DND-41 (cell line): ENCODE results near the gene TUBGCP3.

ENCODE experiments used
- ATAC-seq: fragments of 200-7000 bp; cut with Tn5 transposase; 3 replicates; pipeline ENCODE4 v1.9.1; 2021; ENCODE audit warnings: low read depth; ENCODE audit not compliant: insufficient read depth
- DNase-seq: peaks from one replicate; pipeline ENCODE4 v3.0.0-alpha.2; 2020
- H2AFZ ChIP-seq: 2 replicates; pipeline ENCODE4 v1.6.0; 2012; ENCODE audit warnings: low read depth, low read length
- H3K27ac ChIP-seq: 2 replicates; pipeline ENCODE4 v1.5.1; 2012; ENCODE audit warnings: low read length, inconsistent platforms
- H3K27me3 ChIP-seq: fragments of 200-600 bp; sonication (generic); 2 replicates; pipeline ENCODE4 v1.6.0; 2012; ENCODE audit warnings: low read length, mild to moderate bottlenecking, inconsistent platforms; ENCODE audit not compliant: insufficient read depth, poor library complexity
- H3K36me3 ChIP-seq: 2 replicates; pipeline ENCODE4 v1.5.1; 2012; ENCODE audit warnings: low read length, inconsistent platforms; ENCODE audit not compliant: insufficient read depth
- H3K4me1 ChIP-seq: 2 replicates; pipeline ENCODE4 v1.5.1; 2012; ENCODE audit warnings: mild to moderate bottlenecking, low read length; ENCODE audit not compliant: insufficient read depth
- H3K4me2 ChIP-seq: 2 replicates; pipeline ENCODE4 v1.6.0; 2012; ENCODE audit warnings: mild to moderate bottlenecking, moderate library complexity, low read length, inconsistent platforms; ENCODE audit not compliant: insufficient read depth
- H3K4me3 ChIP-seq, 2 experiments: fragments of 200-600 bp in 1 of 2; shearing (Covaris generic) in 1 of 2; 2 replicates each; pipeline ENCODE4 v1.5.1; 2012 to 2016; ENCODE audit warnings: inconsistent platforms in 2 of 2, low read length in 2 of 2, mild to moderate bottlenecking in 2 of 2, low read depth in 1 of 2, moderate library complexity in 1 of 2
- H3K79me2 ChIP-seq: 2 replicates; pipeline ENCODE4 v1.6.0; 2012; ENCODE audit warnings: low read length, inconsistent platforms; ENCODE audit not compliant: insufficient read depth
- H3K9ac ChIP-seq: 2 replicates; pipeline ENCODE4 v1.6.0; 2012; ENCODE audit warnings: low read depth, mild to moderate bottlenecking, inconsistent platforms, low read length, moderate library complexity
- H3K9me3 ChIP-seq: 2 replicates; pipeline ENCODE4 v1.5.1; 2012; ENCODE audit warnings: low read length, moderate library complexity, mild to moderate bottlenecking, inconsistent platforms; ENCODE audit not compliant: insufficient read depth, severe bottlenecking
- H4K20me1 ChIP-seq: 2 replicates; pipeline ENCODE4 v1.6.0; 2012; ENCODE audit warnings: low read length; ENCODE audit not compliant: insufficient read depth
- CTCF ChIP-seq: IDR thresholded peaks from 2 replicates; pipeline ENCODE4 v1.5.1; 2012; ENCODE audit warnings: borderline replicate concordance, low read length, moderate library complexity, mild to moderate bottlenecking; ENCODE audit not compliant: poor library complexity, severe bottlenecking; ENCODE audit errors: extremely low read depth
- EZH2 ChIP-seq: IDR thresholded peaks from 3 replicates; pipeline ENCODE4 v1.6.1; 2012; ENCODE audit warnings: borderline replicate concordance, low read depth, mild to moderate bottlenecking, moderate library complexity, low read length, inconsistent platforms; ENCODE audit not compliant: severe bottlenecking

Gene TUBGCP3

GRCh38 chr13:112603641-112604225, 15.8 kb upstream of the TUBGCP3 start:
- Histone ChIP-seq H2AFZ (no peak overlapping the region), H3K79me2 (no peaks in the 10 kb centered on the region), H3K36me3 (no peaks in the 10 kb centered on the region), H3K27me3 (peaks cover 20% of the 10 kb centered on the region), H3K27ac (no peak overlapping the region), H4K20me1 (no peaks in the 10 kb centered on the region), H3K4me1 (peaks cover 10% of the 10 kb centered on the region), H3K4me3 (no peak overlapping the region), H3K9me3 (no peaks in the 10 kb centered on the region), H3K4me2 (no peak overlapping the region), H3K9ac (no peak overlapping the region)
- TF ChIP-seq EZH2: no peak
- DNase-seq: no peak
- ATAC-seq: no peak

DNA sequence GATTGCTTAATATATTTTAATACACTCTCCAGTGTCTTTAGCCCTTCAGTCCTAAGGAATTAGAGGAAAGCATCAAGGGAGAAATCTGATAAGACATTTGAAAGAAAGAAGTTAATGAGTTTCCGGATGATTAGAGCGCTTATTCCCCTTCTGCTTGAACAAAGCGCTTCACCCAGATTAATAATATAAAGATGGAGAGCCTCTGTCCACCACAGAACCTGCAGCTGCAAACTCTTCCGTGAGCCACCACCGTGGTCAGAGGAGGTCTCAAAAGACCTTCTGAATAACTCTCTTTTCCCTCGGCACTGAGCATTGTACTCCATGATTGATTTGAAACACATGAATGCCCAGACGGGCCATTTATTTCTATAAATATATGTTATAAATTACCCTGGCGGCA, 14.2 kb upstream of the TUBGCP3 start:
- DNase-seq: no peak
- ATAC-seq: no peak
- Histone ChIP-seq H2AFZ (no peak overlapping the region), H3K27ac (no peak overlapping the region), H3K4me1 (peaks cover 10% of the 10 kb centered on the region), H3K4me3 (no peak overlapping the region), H3K36me3 (no peaks in the 10 kb centered on the region), H3K9me3 (no peaks in the 10 kb centered on the region), H3K27me3 (peaks cover 20% of the 10 kb centered on the region), H4K20me1 (no peaks in the 10 kb centered on the region), H3K4me2 (no peak overlapping the region), H3K79me2 (no peaks in the 10 kb centered on the region), H3K9ac (no peak overlapping the region)
- TF ChIP-seq CTCF: no peak
- TF ChIP-seq EZH2: no peak

GRCh38 chr13:112601371-112601770, 13.4 kb upstream of the TUBGCP3 start:
- H3K4me1 ChIP-seq: peaks cover 7% of the 10 kb centered on the region
- H3K36me3 ChIP-seq: no peaks in the 10 kb centered on the region
- peaks cover 20% of the 10 kb centered on the region for H3K27me3 ChIP-seq
- DNase-seq (no peak), ATAC-seq (no peak)
- H3K9me3 ChIP-seq: no peaks in the 10 kb centered on the region
- H3K27ac ChIP-seq: no peak overlapping the region
- no peak overlapping the region for H2AFZ ChIP-seq
- H4K20me1 ChIP-seq: no peaks in the 10 kb centered on the region
- TF ChIP-seq EZH2 (no peak), CTCF (no peak)
- no peak overlapping the region for H3K4me3 ChIP-seq
- no peaks in the 10 kb centered on the region for H3K79me2 ChIP-seq
- no peak overlapping the region for H3K4me2 ChIP-seq
- no peak overlapping the region for H3K9ac ChIP-seq

DNA sequence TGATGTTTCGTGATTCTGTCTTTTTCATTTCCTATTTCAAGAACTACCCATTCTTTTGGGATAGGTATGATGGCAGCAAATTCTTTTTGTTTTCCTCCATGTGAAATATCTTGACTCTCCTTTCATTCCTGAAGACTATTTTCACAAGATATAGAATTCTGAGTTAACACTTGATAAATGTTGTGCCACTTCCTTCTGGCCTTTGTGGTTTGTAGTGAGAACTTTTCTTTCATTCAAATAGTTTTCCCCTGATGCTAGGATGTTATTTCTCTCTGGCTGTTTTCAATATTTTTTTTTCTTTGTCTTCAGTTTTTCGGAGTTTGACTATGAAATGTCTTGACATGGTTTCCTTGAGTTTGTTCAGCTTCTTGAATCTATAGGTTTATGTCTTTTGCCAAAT, 8.3 kb upstream of the TUBGCP3 start:
- Histone ChIP-seq H4K20me1 (no peaks in the 10 kb centered on the region), H3K79me2 (no peaks in the 10 kb centered on the region), H3K36me3 (no peaks in the 10 kb centered on the region), H3K27ac (no peak overlapping the region), H3K4me2 (no peak overlapping the region), H3K9me3 (no peaks in the 10 kb centered on the region), H3K4me3 (no peak overlapping the region), H3K27me3 (peaks cover 3% of the 10 kb centered on the region), H2AFZ (no peak overlapping the region), H3K4me1 (no peaks in the 10 kb centered on the region), H3K9ac (no peak overlapping the region)
- no peak for ATAC-seq
- no peak for DNase-seq
- TF ChIP-seq CTCF: no peak
- no peak for TF ChIP-seq EZH2
